ENCODE results near the gene ZC3H8.

The ZC3H8 gene

GRCh38 chr2:112162956-112163355 is 91.9 kb downstream of the ZC3H8 start:
- DNase-seq = no peak

- DNase-seq = no peak
Observed at GRCh38 chr2:112162341-112162740, 92.5 kb downstream of the ZC3H8 start.

Measured in cerebellar nuclear complex (tissue), 1 donor.